ENCODE data around the gene ARID4B.

Gene ARID4B

GRCh38 chr1:235358899-235359298, 30.9 kb upstream of the ARID4B start:
- ChIA-PET CTCF (interaction anchor here (0.8 to 2.6 kb wide), 2 partner anchors 46 to 58 kb away, joined by 3 to 11 read pairs; no protein-coding TSS in a partner anchor), POLR2A (interaction anchor here (0.7 to 1.2 kb wide), 2 partner anchors 9 to 145 kb away, joined by 3 to 4 read pairs; partner anchors contain the start of genes B3GALNT2 and TBCE)
- DNase-seq (ENCODE audit: extremely low spot score): no peak
- TF ChIP-seq, protein P1, sequence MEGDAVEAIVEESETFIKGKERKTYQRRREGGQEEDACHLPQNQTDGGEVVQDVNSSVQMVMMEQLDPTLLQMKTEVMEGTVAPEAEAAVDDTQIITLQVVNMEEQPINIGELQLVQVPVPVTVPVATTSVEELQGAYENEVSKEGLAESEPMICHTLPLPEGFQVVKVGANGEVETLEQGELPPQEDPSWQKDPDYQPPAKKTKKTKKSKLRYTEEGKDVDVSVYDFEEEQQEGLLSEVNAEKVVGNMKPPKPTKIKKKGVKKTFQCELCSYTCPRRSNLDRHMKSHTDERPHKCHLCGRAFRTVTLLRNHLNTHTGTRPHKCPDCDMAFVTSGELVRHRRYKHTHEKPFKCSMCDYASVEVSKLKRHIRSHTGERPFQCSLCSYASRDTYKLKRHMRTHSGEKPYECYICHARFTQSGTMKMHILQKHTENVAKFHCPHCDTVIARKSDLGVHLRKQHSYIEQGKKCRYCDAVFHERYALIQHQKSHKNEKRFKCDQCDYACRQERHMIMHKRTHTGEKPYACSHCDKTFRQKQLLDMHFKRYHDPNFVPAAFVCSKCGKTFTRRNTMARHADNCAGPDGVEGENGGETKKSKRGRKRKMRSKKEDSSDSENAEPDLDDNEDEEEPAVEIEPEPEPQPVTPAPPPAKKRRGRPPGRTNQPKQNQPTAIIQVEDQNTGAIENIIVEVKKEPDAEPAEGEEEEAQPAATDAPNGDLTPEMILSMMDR (IDR thresholded peaks at IDR 0.05; ENCODE audit: control extremely low read depth, extremely low read depth, low read depth, missing control alignments): no peak

DNA sequence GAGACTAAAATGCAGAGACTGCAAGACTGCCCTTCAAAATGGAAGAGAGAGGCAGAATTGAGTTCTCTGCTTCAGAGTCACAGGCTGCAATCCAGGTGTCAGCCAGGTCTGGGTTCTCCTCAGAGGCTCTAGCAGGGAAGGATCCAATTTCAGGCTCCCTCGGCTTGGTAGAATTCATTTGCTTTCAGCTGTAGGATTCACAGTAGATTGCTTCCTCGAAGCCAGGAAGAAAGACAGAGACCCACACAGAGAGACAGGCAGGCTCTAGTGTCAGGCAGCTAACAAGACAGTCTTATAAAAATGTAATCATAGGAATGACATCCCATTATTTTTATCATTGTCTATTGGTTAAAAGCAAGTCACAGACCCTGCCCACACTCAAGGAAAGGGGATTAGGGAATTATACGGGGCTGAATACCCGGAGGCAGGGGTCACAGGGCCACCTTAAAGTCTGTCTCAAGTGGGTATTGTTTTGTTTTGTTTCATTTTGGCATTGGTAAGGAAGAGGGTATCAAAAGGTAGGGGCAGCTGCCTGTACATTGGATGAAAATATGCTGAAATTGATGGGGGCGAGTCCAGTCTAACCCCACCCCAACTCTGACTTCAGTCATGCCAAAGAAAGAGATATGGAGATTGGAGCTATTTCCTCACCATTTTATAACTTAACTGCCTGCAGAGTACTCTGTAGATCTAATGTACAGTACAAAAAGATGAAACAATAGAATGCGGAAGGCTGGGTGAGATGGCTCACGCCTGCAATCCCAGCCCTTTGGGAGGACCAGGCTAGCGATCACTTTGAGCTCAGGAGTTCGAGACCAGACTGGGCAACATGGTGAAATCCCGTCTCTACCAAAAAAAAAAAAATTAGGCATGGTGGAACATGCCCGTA, 29.8 kb upstream of the ARID4B start:
- POLR2A ChIA-PET: interaction anchor here (0.7 to 1.2 kb wide), 2 partner anchors 10 to 146 kb away, joined by 3 read pairs; partner anchors contain the start of gene B3GALNT2
- no peak for DNase-seq (ENCODE audit: extremely low spot score)
- TF ChIP-seq, protein P1 (IDR thresholded peaks at IDR 0.05; ENCODE audit: control extremely low read depth, extremely low read depth, low read depth, missing control alignments): no peak
- CTCF ChIA-PET: interaction anchor here (2.0 to 2.6 kb wide), 2 partner anchors 10 to 59 kb away, joined by 4 to 11 read pairs; no protein-coding TSS in a partner anchor

DNA sequence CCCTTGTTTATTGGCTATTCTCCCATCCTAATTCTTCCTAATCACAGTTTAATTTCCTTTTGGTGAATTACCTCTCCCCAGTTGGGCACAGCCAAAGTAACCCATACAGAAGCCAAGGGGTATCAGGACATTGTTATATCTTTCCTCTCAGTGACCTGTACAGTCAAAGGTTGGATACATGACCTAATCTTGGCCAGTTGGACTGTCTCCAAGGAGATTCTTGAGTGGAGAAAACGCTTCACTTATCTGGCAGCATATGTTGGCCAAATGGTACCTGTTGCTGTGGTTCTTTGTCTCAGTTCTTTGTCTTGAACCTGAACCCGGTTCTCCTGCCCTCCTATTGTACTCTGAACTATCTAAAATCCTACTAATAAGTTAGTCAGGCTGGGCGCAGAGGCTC, 23.9 kb upstream of the ARID4B start:
- TF ChIP-seq, protein P1 (IDR thresholded peaks at IDR 0.05; ENCODE audit: control extremely low read depth, extremely low read depth, low read depth, missing control alignments): no peak
- POLR2A ChIA-PET: interaction anchor here (0.6 kb wide), 1 partner anchor 571 kb away, joined by 3 read pairs; no protein-coding TSS in a partner anchor
- no peak for DNase-seq (ENCODE audit: extremely low spot score)
- CTCF ChIA-PET: no interaction called here

DNA sequence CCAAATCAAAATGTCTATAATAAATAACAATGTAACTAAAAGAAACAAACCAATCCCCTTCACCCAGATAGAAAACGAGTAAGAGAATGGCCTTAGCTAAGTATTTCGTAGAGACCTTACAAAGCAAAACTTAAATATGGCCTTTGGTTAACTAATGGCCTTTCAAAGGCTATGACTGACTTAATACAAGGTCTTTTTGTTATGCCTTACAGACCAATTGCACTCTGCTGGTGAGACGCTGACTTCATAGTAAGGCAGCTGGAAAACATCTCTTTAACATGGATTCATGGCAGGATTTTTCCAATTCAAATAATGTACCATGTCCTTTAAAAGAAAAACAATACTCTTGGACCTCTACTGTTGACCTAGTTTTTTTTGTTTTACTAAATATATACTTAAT, 23.5 kb upstream of the ARID4B start:
- POLR2A ChIA-PET: no interaction called here
- CTCF ChIA-PET: interaction anchor here (1.4 kb wide), 1 partner anchor 10 kb away, joined by 7 read pairs; no protein-coding TSS in a partner anchor
- TF ChIP-seq, protein P1 (IDR thresholded peaks at IDR 0.05; ENCODE audit: control extremely low read depth, extremely low read depth, low read depth, missing control alignments): no peak
- DNase-seq (ENCODE audit: extremely low spot score): no peak

GRCh38 chr1:235343726-235344125, 15.7 kb upstream of the ARID4B start:
- TF ChIP-seq, protein P1 (IDR thresholded peaks at IDR 0.05; ENCODE audit: control extremely low read depth, extremely low read depth, low read depth, missing control alignments): no peak
- DNase-seq (ENCODE audit: extremely low spot score): no peak
- ChIA-PET POLR2A (interaction anchor here (0.6 kb wide), 1 partner anchor 12 kb away, joined by 3 read pairs; no protein-coding TSS in a partner anchor), CTCF (interaction anchor here (1.3 to 1.8 kb wide), 2 partner anchors 15 to 72 kb away, joined by 3 to 5 read pairs; partner anchors contain the start of gene GGPS1)

GRCh38 chr1:235342471-235342870, 14.5 kb upstream of the ARID4B start:
- CTCF ChIA-PET: interaction anchor here (1.1 to 1.8 kb wide), 5 partner anchors 8 to 220 kb away, joined by 3 to 7 read pairs (median 3); no protein-coding TSS in a partner anchor
- TF ChIP-seq, protein P1 (IDR thresholded peaks at IDR 0.05; ENCODE audit: control extremely low read depth, extremely low read depth, low read depth, missing control alignments): no peak
- no peak for DNase-seq (ENCODE audit: extremely low spot score)
- POLR2A ChIA-PET: no interaction called here

Data from GM10248 (cell line).